HG03025 (cell line): ENCODE results near the gene DZIP1L.

Experiments
- ATAC-seq: cut with Tn5 transposase; IDR thresholded peaks from one replicate; pipeline ENCODE4 v1.9.1; 2021; ENCODE audit warnings: mild to moderate bottlenecking, moderate library complexity; ENCODE audit not compliant: unreplicated experiment, low FRiP score

Gene DZIP1L

GRCh38 chr3:138038725-138039462, 76.5 kb downstream of the DZIP1L start:
- ATAC-seq: no peak

- no peak for ATAC-seq
These were observed 78.8 kb downstream of the DZIP1L start for GRCh38 chr3:138036572-138036971.

GRCh38 chr3:138034918-138035317, 80.5 kb downstream of the DZIP1L start:
- no peak for ATAC-seq

GRCh38 chr3:138033202-138033691, 82.2 kb downstream of the DZIP1L start:
- no peak for ATAC-seq

GRCh38 chr3:138032567-138032966, 82.8 kb downstream of the DZIP1L start:
- no peak for ATAC-seq

- no peak for ATAC-seq
These were observed 83.9 kb downstream of the DZIP1L start for GRCh38 chr3:138031536-138031935.

- ATAC-seq: no peak
These were observed 84.6 kb downstream of the DZIP1L start for GRCh38 chr3:138030734-138031280.

GRCh38 chr3:138027821-138028220, 87.6 kb downstream of the DZIP1L start:
- ATAC-seq: no peak

- no peak for ATAC-seq
These were observed 89.9 kb downstream of the DZIP1L start for GRCh38 chr3:138025553-138025952.

- no peak for ATAC-seq
These were observed 91.7 kb downstream of the DZIP1L start for GRCh38 chr3:138023754-138024153.

GRCh38 chr3:138019281-138020069, 95.9 kb downstream of the DZIP1L start:
- ATAC-seq: no peak

- no peak for ATAC-seq
These were observed 99.3 kb downstream of the DZIP1L start for GRCh38 chr3:138016065-138016464.

- no peak for ATAC-seq
These were observed 102.9 kb downstream of the DZIP1L start for GRCh38 chr3:138012526-138012925.
